Measurements from ENCODE around the gene ZBTB16.
"Not testable (repeated sequence)": the region's sequence is repeated elsewhere in the genome, so short reads cannot be mapped to it uniquely, and the experiment has no call there.

The ZBTB16 gene

DNA sequence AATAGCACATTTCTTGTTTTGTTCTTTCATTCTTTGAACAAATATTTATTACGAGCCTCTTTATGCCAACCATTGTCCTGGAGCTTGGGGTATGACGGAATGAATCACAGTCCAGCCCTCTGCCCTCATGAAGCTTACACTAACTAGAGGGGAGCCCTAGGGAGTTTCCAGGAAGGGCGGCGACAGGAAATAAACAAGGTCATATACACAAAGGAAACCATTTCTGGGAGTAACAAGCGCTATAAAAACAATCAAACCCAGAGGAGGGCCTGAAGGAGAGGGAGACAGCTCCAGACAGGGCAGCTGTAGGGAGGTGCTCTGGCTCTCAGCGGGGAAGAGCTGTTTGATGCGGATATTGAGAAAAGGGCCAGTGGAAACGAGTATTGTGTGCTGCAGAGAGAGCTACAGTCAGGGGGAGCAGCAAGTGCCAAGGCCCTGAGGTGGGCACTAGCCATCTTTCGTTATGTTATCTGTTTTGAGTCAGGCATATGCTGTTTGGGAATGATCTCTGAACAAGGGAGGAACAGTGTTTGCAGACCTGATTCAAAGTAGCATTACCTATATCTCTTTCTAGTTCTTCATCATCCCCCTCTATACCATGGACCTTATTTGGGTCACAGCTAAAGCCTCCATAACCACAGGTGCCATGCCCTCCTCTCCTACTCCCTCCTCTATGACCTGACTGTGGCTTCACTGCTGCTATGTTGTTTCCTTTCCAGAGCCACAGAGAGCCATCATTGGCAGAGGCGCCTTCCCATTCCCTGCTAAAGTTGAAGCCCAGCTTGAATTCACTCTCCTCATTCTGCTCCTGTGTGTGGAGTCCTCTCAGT is 15.3 kb upstream of the ZBTB16 start:
- no peak for DNase-seq

GRCh38 chr11:114047327-114047726 is 12.2 kb upstream of the ZBTB16 start:
- DNase-seq: no peak

DNA sequence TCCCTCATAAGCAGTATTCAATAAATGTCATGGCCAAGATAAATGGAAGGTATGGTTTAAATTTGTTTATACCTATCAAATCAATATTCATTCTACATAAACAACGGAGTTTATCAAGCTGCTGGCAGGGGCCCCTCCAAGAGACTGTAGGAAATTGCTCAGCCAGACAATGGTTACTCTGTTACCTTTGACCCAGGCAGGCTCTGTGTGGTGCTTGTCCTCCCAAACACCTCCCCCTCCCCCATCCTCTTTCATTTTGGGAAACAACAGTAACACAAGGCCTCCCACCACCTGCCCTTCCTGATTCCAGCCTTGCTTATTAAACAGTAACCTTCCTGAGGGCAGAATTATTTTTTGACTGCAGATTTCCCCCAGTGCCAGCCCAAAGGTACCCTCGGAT is 10.5 kb upstream of the ZBTB16 start:
- no peak for DNase-seq

DNA sequence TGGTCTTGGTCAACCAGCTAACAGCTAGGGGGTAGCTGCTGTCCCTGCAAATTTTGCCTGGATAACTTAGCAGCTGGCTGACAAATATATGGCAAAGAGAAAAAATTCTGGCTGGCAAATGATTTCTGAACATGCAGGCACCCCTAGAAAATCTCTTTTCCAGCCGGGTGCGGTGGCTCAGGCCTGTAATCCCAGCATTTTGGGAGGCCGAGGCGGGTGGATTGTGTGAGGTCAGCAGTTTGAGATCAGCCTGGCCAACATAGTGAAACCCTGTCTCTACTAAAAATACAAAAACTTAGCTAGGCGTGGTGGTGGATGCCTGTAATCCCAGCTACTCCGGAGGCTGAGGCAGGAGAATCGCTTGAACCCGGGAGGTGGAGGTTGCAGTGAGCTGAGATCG is 9.7 kb upstream of the ZBTB16 start:
- DNase-seq: not testable (repeated sequence)

DNA sequence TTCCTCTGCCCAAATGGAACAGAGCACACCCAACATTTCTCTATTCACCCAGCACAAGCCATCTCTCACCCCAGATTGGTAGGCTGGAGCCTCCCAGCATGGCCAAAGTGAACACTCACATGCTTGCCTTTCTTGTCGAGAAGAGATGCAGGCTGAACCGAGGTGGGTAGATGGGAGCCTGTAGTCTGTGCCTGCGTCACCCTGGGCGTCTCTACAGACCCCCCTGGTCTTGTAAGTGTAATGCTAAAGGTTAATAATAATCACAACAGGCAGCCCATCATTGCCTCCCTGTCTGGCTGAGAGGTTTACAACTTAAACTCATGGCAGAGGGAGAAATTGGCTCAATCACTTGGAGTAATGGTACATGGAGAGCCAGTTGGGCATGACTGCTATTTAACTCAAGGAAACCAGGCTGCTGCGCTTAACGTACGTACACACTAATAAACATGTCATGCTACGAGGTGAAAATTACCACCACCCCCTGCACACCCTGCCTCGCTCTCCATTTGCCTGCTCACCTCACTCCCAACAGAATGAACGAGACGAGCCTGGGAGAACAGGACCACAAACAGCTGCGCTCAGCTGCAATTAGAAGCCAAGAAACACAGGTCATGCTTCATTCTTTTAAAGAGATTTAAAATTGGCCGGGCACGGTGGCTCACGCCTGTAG is 9.1 kb upstream of the ZBTB16 start:
- no peak for DNase-seq

DNA sequence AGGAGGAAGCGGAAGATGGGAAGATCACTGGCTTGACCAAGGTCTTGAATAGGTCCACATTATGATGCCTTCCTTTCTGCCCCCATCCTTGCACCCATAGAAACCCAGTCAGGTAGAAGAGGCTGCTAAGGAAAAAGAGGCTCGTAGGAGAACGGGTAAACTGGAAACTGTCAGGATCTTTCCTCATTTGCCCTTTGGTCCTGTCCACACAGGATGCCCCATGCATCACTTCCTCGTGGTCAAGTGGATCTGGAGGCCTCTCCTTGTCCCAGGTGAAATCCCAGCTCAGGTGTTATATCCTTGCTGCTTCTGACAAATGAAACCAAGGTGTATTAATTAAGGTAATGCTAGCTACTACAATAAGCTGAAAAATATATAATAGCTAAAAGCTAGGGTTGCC is 8.0 kb upstream of the ZBTB16 start:
- DNase-seq: no peak

DNA sequence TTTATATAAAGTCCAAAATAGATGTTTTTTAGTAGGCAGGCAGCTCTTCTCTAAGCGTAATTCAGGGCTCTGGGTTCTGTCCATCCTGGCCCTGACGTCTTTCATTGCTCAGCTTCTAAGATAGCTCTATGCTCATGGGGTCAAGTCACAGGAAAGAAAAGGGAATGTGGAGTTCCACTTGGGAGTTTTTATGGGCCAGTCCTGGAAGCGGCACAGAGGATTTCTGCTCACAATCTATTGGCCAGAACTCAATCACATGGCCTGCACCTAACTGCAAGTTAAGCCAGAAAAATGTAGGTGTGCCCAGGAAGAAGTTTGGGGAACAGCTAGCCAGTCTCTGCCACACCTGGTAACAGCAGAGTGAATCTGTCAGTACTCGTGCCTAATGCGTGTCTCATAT is 7.4 kb upstream of the ZBTB16 start:
- no peak for DNase-seq

GRCh38 chr11:114053406-114053805 is 6.1 kb upstream of the ZBTB16 start:
- no peak for DNase-seq

DNA sequence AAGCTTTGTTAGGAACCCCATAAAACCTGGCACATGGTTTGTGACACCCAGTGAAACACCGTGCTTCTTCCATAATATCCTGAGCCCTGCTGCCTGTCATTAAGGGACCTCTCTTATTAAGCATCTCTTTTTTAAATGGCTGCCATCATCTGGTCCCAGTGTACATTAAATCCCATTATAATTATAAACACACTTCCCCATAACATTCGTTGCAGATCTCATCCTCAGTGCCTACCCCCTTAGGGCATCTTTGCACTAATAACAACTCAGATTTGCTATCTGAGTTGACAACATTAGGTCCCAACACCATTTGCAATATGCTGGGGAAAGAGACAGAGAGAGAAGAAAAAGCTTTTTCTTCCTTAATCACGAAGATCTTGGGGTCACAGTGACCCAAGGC is 4.7 kb upstream of the ZBTB16 start:
- no peak for DNase-seq

GRCh38 chr11:114056409-114056808 is 3.1 kb upstream of the ZBTB16 start:
- DNase-seq: no peak

- DNase-seq: no peak
Observed at GRCh38 chr11:114057147-114057546, 2.4 kb upstream of the ZBTB16 start.

DNA sequence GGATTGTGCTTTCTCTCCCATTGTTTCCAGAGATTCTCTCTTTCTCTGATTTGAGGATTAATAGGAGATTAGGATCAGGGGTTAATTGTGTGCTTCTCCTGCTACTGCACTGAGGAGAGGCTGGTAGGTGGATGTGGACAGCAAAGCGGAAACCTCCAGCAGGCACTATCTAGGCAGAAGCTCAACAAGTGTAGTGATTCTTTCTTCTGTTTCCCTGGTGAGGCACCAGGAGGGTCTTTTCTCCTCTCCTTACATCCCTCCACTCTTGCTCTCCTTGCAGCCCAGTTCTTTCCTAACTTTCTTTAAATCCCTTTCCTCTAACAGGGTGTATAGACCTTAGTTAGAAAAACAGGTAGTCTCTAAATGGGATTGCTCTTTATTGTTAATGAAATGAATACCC is 1.9 kb upstream of the ZBTB16 start:
- no peak for DNase-seq

DNA sequence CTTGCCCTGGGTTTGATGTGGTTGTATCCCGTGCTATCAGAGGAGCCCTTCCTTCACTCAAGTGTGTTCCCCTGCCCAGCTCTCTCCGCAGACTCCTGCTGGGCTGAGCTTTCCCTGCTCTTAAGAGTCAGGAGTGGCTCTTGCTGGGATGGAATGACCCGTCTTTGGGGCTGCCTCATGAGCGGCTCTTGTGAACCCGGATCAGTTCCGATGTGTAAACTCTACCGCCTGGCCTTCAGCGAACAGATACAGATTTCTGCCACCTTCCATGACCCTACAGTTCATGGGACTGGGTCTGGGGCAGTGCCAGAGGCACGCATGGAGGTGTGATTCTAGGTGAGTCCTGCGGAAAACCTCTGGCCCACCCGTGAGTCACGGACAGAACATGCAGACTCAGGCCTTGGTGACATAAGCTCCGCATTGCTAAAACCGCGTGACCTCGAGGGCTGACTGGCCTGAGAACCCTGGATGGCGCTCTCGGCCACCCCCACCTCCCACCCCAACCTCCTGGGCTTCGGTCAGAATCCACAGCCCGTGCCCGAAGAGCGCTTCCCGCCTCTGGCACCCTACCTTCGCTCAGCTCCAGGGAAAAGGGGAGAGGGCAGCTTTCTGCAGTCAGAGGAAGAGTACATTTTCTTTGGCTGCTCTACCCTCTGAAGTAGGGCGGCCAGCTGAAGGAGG is 1.3 kb upstream of the ZBTB16 start:
- DNase-seq: peak; percentile 41

- DNase-seq: peak; percentile 78
Observed at GRCh38 chr11:114058871-114059277, 637 bp upstream of the ZBTB16 start.

DNA sequence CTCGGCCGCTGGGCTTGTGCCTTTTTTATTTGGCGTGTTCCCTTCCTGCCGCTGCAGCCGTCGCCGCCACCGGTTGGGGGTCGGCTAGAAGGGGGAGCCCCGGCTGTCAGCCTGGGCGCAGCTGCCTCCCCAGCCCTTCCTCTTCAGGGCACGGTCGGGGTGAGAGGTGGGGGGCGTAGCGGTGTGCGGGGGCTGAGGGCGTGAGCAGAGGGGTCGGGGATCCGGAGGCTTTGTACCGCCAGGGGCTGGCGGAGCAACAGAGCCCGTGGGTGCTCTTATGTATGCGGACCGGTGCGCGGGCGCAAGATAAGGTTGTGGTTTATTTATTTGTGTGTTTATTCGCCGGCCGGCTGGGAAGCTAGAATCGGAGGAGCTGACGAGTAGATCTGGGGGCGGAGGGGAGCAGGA is 477 bp downstream of the ZBTB16 start:
- DNase-seq: peak; percentile 80

DNA sequence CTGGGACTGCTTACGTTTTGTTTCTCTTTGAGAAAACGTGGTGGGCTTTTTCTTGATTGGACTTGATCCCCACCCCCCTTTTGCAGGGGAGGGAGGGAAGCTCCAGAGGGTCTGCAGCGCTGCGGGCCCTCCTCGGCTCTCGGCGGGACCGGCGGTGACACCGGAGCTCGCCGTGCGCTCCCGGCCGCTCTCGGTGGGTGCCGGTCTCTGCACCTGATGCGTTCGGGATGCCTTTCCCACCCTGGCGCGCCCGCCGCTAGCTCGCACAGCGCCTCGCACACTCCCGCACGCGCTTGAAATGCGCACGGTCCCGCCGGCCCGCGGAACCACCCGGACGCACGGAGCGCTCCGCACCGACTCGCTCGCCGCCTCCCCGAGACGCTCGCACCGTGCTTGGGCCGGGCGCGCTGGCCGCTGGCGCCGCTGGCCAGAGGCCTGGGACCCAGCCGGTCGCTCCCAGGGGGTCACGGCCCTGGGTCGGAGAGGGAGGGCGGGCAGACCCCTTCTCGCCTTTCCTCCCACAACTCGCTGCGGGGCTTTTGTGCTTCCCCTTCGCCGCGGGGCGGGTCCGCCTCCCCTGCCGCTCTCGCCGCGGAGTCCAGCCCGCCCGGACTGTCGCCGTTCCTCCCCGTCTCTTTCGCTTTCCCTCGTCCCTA is 1.0 kb downstream of the ZBTB16 start:
- peak; percentile 84 for DNase-seq

DNA sequence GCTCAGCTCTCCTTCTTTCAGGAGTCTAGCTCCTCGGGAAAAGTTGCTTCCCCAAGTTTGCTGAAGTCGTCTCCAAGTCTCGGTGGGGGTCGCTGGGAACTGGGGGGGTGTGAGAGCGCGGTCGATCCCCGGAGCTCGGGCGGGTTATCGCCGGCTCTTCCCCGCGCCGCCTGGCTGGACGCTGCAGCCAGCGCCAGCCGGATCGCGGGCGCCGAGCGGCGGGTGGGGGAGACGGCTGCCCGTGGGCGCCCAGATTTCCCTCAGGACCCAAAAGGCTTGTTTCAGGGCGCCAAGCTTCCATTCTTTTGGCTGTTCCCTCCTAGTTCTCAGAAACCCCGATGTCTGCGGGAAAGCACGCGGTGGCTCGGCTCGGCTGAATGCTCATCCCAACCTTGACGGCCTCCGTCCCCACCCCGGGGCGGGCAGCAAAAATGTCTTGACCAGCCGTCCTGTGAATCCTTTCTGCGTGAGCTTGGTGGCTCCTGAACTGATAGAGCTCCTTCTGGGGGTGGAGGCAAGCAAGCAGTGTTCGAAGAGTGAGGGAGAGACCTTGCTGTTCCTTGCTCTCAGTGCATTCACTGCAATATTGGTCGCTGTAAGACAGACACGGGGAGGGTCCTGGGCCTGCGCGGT is 1.7 kb downstream of the ZBTB16 start:
- peak; percentile 85 for DNase-seq

GRCh38 chr11:114061681-114062049 is 2.2 kb downstream of the ZBTB16 start:
- no peak for DNase-seq

- no peak for DNase-seq
Observed at GRCh38 chr11:114062272-114062671, 2.8 kb downstream of the ZBTB16 start.

DNA sequence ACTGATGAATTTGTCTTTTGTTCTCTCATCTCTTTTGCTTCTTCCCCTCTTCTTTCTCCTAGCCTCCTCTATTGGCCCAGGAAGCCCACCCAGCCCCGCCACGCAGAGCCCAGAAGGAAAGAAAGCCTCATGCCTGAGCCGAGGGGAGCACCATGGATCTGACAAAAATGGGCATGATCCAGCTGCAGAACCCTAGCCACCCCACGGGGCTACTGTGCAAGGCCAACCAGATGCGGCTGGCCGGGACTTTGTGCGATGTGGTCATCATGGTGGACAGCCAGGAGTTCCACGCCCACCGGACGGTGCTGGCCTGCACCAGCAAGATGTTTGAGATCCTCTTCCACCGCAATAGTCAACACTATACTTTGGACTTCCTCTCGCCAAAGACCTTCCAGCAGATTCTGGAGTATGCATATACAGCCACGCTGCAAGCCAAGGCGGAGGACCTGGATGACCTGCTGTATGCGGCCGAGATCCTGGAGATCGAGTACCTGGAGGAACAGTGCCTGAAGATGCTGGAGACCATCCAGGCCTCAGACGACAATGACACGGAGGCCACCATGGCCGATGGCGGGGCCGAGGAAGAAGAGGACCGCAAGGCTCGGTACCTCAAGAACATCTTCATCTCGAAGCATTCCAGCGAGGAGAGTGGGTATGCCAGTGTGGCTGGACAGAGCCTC is 3.8 kb downstream of the ZBTB16 start:
- DNase-seq: no peak

DNA sequence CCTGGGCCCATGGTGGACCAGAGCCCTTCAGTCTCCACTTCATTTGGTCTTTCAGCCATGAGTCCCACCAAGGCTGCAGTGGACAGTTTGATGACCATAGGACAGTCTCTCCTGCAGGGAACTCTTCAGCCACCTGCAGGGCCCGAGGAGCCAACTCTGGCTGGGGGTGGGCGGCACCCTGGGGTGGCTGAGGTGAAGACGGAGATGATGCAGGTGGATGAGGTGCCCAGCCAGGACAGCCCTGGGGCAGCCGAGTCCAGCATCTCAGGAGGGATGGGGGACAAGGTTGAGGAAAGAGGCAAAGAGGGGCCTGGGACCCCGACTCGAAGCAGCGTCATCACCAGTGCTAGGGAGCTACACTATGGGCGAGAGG is 4.3 kb downstream of the ZBTB16 start:
- no peak for DNase-seq

DNA sequence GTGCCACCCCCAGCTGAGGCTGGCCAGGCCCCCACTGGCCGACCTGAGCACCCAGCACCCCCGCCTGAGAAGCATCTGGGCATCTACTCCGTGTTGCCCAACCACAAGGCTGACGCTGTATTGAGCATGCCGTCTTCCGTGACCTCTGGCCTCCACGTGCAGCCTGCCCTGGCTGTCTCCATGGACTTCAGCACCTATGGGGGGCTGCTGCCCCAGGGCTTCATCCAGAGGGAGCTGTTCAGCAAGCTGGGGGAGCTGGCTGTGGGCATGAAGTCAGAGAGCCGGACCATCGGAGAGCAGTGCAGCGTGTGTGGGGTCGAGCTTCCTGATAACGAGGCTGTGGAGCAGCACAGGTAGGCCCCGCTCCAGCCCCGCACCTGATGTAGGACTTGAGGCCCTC is 4.7 kb downstream of the ZBTB16 start:
- no peak for DNase-seq
